ES-I3 (cell line): ENCODE data around the gene SMPD2.

Source experiments
- H3K36me3 ChIP-seq: 2 replicates; pipeline ENCODE4 v1.6.1; 2013; ENCODE audit warnings: mild to moderate bottlenecking, low read length, control low read depth, moderate library complexity; ENCODE audit not compliant: insufficient read depth
- H3K4me1 ChIP-seq: 2 replicates; pipeline ENCODE4 v1.6.1; 2013; ENCODE audit warnings: mild to moderate bottlenecking, control low read depth, low read length; ENCODE audit not compliant: insufficient read depth
- H3K9ac ChIP-seq: 2 replicates; pipeline ENCODE4 v1.6.1; 2013; ENCODE audit warnings: low read depth, mild to moderate bottlenecking, low read length, moderate library complexity
- H3K9me3 ChIP-seq: 2 replicates; pipeline ENCODE4 v1.6.1; 2013; ENCODE audit warnings: mild to moderate bottlenecking, low read length, moderate library complexity; ENCODE audit not compliant: control insufficient read depth, insufficient read depth

The SMPD2 gene

GRCh38 chr6:109450801-109451200 lies 10.3 kb downstream of the SMPD2 start:
- Histone ChIP-seq H3K9ac (no peak overlapping the region), H3K4me1 (peaks cover 6% of the 10 kb centered on the region; the same call in 1 of the 2 replicates), H3K9me3 (no peaks in the 10 kb centered on the region), H3K36me3 (peaks cover 4% of the 10 kb centered on the region; the same call in 1 of the 2 replicates)

DNA sequence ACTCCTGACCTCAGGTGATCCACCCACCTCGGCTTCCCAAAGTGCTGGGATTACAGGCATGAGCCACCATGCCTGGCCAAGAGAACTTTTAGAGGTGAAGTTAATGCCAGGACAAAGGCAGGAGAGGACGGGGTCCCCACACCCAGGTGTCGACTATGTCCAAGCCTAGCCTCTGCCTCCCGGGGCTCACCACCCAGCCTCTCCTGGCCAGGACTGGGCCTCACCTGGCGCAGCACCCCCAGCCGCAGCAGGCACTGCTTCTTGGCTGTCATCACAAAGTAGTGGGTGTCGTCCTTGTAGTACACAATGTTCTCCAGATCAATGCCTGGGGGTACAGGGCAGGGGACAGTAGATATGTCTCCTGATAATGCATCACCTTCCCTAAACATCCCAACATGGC lies 10.9 kb downstream of the SMPD2 start:
- peaks cover 4% of the 10 kb centered on the region; the same call in 1 of the 2 replicates for H3K36me3 ChIP-seq
- no peak overlapping the region for H3K9ac ChIP-seq
- peaks cover 6% of the 10 kb centered on the region; the same call in 1 of the 2 replicates for H3K4me1 ChIP-seq
- no peaks in the 10 kb centered on the region for H3K9me3 ChIP-seq

DNA sequence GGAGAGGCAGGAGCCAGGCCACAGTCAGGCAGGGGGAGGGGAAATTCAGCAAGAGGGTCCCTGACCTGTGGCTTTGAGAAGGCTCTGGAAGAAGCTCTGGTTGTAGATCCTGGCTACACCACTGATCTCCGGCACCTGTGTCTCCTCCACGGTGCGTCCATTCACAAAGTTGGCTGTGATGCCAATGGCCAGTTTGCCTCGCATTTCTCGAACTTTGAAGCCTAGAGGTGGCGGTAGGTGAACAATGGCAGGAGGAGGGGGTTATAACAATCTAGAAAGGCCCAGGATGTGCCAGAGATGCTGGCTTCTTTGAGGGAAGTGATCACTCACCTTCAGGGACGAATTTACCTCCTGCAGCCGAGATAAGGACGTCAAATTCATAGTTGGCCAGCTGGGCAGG lies 11.7 kb downstream of the SMPD2 start:
- peaks cover 10% of the 10 kb centered on the region; the same call in 1 of the 2 replicates for H3K4me1 ChIP-seq
- H3K36me3 ChIP-seq: peaks cover 4% of the 10 kb centered on the region; the same call in 1 of the 2 replicates
- no peak overlapping the region for H3K9ac ChIP-seq
- H3K9me3 ChIP-seq: no peaks in the 10 kb centered on the region

GRCh38 chr6:109453156-109453555 lies 12.6 kb downstream of the SMPD2 start:
- Histone ChIP-seq H3K9me3 (no peaks in the 10 kb centered on the region), H3K36me3 (peaks cover 4% of the 10 kb centered on the region; the same call in 1 of the 2 replicates), H3K4me1 (peaks cover 16% of the 10 kb centered on the region; the same call in 1 of the 2 replicates), H3K9ac (no peak overlapping the region)

DNA sequence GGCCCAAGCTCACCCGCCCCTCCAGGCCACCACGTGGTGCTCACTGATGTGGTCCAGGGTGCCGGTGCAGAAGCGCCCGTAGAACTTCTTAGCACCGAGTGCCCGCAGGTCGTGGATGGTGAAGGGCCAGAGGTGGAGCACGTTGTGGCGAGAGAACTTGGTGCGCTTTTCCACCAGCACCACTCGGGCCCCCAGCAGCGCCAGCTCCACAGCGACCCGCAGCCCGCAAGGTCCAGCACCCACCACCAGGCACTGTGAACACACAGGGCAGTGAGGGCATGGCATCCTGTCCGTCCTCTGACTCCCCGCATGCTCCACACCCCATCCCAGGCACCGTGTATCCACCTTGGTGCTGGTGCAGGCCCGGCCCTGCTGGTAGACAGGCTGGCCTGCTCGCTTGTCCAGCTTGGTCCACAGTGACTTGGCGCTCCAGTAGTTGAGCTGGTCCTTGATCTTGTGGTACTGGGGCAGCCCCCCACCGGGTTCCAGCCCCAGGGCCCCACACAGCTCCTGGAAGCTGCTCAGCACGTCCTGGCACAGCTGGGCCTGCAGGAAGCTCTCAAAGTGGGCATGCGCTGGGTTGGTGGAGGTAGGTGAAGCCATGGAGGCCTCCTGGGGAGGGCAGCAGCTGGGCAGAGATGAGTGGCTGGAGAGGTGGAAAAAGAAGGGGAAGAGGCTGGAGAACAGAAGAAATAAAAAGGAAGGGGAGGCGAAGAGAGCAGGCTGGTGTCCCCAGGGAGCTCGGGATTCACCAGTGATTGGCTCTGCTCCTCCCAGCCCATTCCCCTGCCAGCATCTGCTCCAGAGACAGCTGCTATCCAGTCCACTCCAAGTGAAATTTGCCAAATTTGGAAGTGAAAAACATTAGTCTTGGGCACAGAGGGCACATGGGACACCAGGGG lies 13.3 kb downstream of the SMPD2 start:
- Histone ChIP-seq H3K36me3 (peaks cover 4% of the 10 kb centered on the region; the same call in 1 of the 2 replicates), H3K4me1 (peaks cover 16% of the 10 kb centered on the region; the same call in 1 of the 2 replicates), H3K9me3 (no peaks in the 10 kb centered on the region), H3K9ac (no peak overlapping the region)

GRCh38 chr6:109454496-109455436 lies 14.2 kb downstream of the SMPD2 start:
- Histone ChIP-seq H3K9ac (peak overlapping the region; percentile 79), H3K9me3 (no peaks in the 10 kb centered on the region), H3K36me3 (peaks cover 4% of the 10 kb centered on the region; the same call in 1 of the 2 replicates), H3K4me1 (peaks cover 16% of the 10 kb centered on the region; the same call in 1 of the 2 replicates)

- Histone ChIP-seq H3K9ac (peak within 1 kb of the TSS; percentile 79), H3K9me3 (no peaks in the 10 kb centered on the region), H3K4me1 (peaks cover 16% of the 10 kb centered on the region; the same call in 1 of the 2 replicates), H3K36me3 (peaks cover 4% of the 10 kb centered on the region; the same call in 1 of the 2 replicates)
These were observed 15.1 kb downstream of the SMPD2 start, which contains the start of gene MICAL1 for GRCh38 chr6:109455437-109456110. MICAL1 (minus strand) TSS chr6:109455772; CDS start chr6:109454196, 1,576 bp downstream.

DNA sequence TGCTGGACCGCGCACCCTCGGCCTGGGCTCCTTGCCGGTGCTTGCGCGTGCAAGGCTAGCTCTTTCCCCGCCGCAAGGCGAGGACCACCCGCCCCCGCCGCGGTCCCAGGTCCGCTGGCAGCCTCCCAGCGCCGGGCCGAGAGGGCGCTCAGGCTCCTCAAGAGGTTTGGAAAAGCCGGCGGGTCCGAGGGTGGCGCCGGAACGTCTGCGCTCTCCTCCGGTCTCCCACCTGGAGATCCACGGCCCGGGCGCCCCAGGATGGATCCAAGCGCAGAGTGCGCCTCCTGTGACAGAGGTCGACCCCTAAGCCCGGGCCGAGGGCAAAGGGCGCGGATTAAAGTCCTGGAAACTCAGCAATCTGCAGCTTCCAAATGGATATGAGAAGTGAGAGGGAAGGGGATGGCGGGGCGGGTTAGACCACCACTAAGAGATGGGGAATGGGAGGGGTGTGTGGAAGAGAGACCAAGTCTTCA lies 15.6 kb downstream of the SMPD2 start:
- Histone ChIP-seq H3K4me1 (peaks cover 16% of the 10 kb centered on the region; the same call in 1 of the 2 replicates), H3K9me3 (no peaks in the 10 kb centered on the region), H3K9ac (peak overlapping the region; percentile 79), H3K36me3 (peaks cover 4% of the 10 kb centered on the region)

- peak overlapping the region; percentile 79; the same call in 1 of the 2 replicates for H3K9ac ChIP-seq
- peaks cover 16% of the 10 kb centered on the region; the same call in 1 of the 2 replicates for H3K4me1 ChIP-seq
- no peaks in the 10 kb centered on the region for H3K9me3 ChIP-seq
- H3K36me3 ChIP-seq: no peaks in the 10 kb centered on the region; the same call in none of the 2 replicates
These were observed 16.4 kb downstream of the SMPD2 start for GRCh38 chr6:109456710-109457561.

DNA sequence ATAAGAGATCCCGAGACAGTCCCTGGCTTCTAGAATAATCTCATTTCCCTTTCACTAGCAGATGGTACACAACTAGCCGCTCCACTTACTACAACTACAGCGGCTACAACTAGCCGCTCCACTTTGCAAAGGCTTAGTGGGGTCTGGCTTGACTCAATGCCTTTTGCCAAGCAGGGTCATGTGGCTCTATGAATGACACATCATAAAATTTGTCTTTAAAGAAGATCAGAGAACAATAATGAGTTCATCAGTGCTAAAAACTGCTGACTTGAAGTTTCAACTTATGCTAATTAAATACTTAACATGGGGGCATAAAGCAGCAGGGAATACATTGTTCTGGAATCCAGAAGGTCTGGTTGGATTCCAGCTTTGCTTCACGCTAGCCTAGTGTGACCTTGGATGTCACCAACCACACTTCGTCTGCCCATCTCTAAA lies 17.1 kb downstream of the SMPD2 start:
- H3K36me3 ChIP-seq: no peaks in the 10 kb centered on the region; the same call in 1 of the 2 replicates
- H3K9ac ChIP-seq: no peak overlapping the region
- no peaks in the 10 kb centered on the region for H3K9me3 ChIP-seq
- peaks cover 16% of the 10 kb centered on the region; the same call in 1 of the 2 replicates for H3K4me1 ChIP-seq

GRCh38 chr6:109458774-109459531 lies 18.4 kb downstream of the SMPD2 start:
- H3K36me3 ChIP-seq: no peaks in the 10 kb centered on the region; the same call in 1 of the 2 replicates
- H3K9me3 ChIP-seq: no peaks in the 10 kb centered on the region
- H3K9ac ChIP-seq: no peak overlapping the region
- peaks cover 16% of the 10 kb centered on the region; the same call in 1 of the 2 replicates for H3K4me1 ChIP-seq
